Hematopoietic multipotent progenitor cell treated with erythropoietin and hydrocortisone succinate and interleukin-3 and kit ligand, for 17 days (in vitro differentiated cells): ENCODE data around the gene ANKH.
A peak's percentile ranks its signal among the peaks of the same experiment; 100 is the strongest.

Experiments
- DNase-seq: peaks from one replicate; pipeline ENCODE4 v3.0.0-alpha.2; 2015; ENCODE audit warnings: low spot score

The ANKH gene

GRCh38 chr5:14735944-14736343, 135.6 kb downstream of the ANKH start:
- no peak for DNase-seq

GRCh38 chr5:14734396-14734795, 137.2 kb downstream of the ANKH start:
- no peak for DNase-seq

GRCh38 chr5:14733661-14734060, 137.9 kb downstream of the ANKH start:
- no peak for DNase-seq

- DNase-seq: no peak
Observed at GRCh38 chr5:14732991-14733390, 138.6 kb downstream of the ANKH start.

GRCh38 chr5:14730881-14731280, 140.7 kb downstream of the ANKH start:
- DNase-seq: no peak

GRCh38 chr5:14730466-14730865, 141.1 kb downstream of the ANKH start:
- no peak for DNase-seq

GRCh38 chr5:14729448-14730385, 141.9 kb downstream of the ANKH start:
- no peak for DNase-seq

GRCh38 chr5:14728459-14728938, 143.1 kb downstream of the ANKH start:
- DNase-seq: no peak

GRCh38 chr5:14727928-14728458, 143.6 kb downstream of the ANKH start:
- no peak for DNase-seq

GRCh38 chr5:14727428-14727865, 144.1 kb downstream of the ANKH start:
- peak; percentile 84 for DNase-seq

- DNase-seq: no peak
Observed at GRCh38 chr5:14726066-14726838, 145.3 kb downstream of the ANKH start.

- DNase-seq: no peak
Observed at GRCh38 chr5:14724633-14725032, 146.9 kb downstream of the ANKH start.

- DNase-seq: no peak
Observed at GRCh38 chr5:14723701-14724132, 147.9 kb downstream of the ANKH start.

GRCh38 chr5:14722923-14723322, 148.7 kb downstream of the ANKH start:
- no peak for DNase-seq

GRCh38 chr5:14721990-14722656, 149.5 kb downstream of the ANKH start:
- DNase-seq: no peak

- DNase-seq: no peak
Observed at GRCh38 chr5:14720236-14720923, 151.2 kb downstream of the ANKH start.

- DNase-seq: no peak
Observed at GRCh38 chr5:14718778-14719177, 152.8 kb downstream of the ANKH start.

- no peak for DNase-seq
Observed at GRCh38 chr5:14716755-14717752, 154.5 kb downstream of the ANKH start.

GRCh38 chr5:14715481-14715880, 156.1 kb downstream of the ANKH start:
- DNase-seq: no peak

GRCh38 chr5:14714706-14715105, 156.9 kb downstream of the ANKH start:
- no peak for DNase-seq
